HepG2 (cell line): Measurements from ENCODE around the gene RPS2. TPM values are rescaled to one million over a fixed set of nuclear protein-coding genes. Genes with fewer than 3 reads are reported as not detected.

ENCODE experiments used
- HBP1 ChIP-seq: IDR thresholded peaks from 2 replicates; pipeline ENCODE4 v1.6.1; 2016; ENCODE audit warnings: low read depth, control low read depth
- HINFP ChIP-seq: sonication (generic); formaldehyde crosslinking; IDR thresholded peaks from 2 replicates; pipeline ENCODE4 v1.4.0; 2020; ENCODE audit warnings: low read depth, mild to moderate bottlenecking, missing genetic modification reagents
- HOXA7 ChIP-seq: sonication (generic); formaldehyde crosslinking; IDR thresholded peaks from 2 replicates; pipeline ENCODE4 v1.8.1; 2022; ENCODE audit warnings: mild to moderate bottlenecking, missing genetic modification reagents, moderate library complexity
- PRDM15 ChIP-seq: sonication (generic); formaldehyde crosslinking; IDR thresholded peaks from 2 replicates; pipeline ENCODE4 v1.4.0; 2020; ENCODE audit warnings: missing genetic modification reagents
- SMARCC2 ChIP-seq: fragments of 450-650 bp; IDR thresholded peaks from 2 replicates; pipeline ENCODE4 v1.6.1; 2017; ENCODE audit warnings: antibody characterized with exemption, mild to moderate bottlenecking
- TIGD3 ChIP-seq: sonication (generic); formaldehyde crosslinking; IDR thresholded peaks from 2 replicates; pipeline ENCODE4 v1.5.1; 2020; ENCODE audit warnings: mild to moderate bottlenecking, missing genetic modification reagents, borderline replicate concordance
- ZBTB1 ChIP-seq: sonication (generic); formaldehyde crosslinking; IDR thresholded peaks from 2 replicates; pipeline ENCODE4 v1.4.0; 2020; ENCODE audit warnings: missing genetic modification reagents, borderline replicate concordance
- ZBTB49 ChIP-seq: sonication (generic); formaldehyde crosslinking; IDR thresholded peaks from 2 replicates; pipeline ENCODE4 v1.4.0; 2020; ENCODE audit warnings: missing genetic modification reagents, borderline replicate concordance
- ZIK1 ChIP-seq: sonication (generic); formaldehyde crosslinking; IDR thresholded peaks from 2 replicates; pipeline ENCODE4 v1.5.0; 2020; ENCODE audit warnings: mild to moderate bottlenecking, low read depth, missing genetic modification reagents, borderline replicate concordance
- ZNF101 ChIP-seq: sonication (generic); formaldehyde crosslinking; IDR thresholded peaks from 2 replicates; pipeline ENCODE4 v1.4.0; 2020; ENCODE audit warnings: mild to moderate bottlenecking, low read depth, missing genetic modification reagents, borderline replicate concordance
- ZNF546 ChIP-seq: sonication (generic); formaldehyde crosslinking; conservative IDR thresholded peaks from 2 replicates; pipeline ENCODE4 v1.8.1; 2023; ENCODE audit warnings: mild to moderate bottlenecking, missing genetic modification reagents
- polyA plus RNA-seq, 8 experiments: library from polyadenylated mRNA; depleted of rRNA in 3 of 8; stranded (reverse) in 7 of 8; unstranded in 1 of 8; fragments of >200 nt; fragmentation: Illumina TruSeq in 4 of 8; extraction: Trizol in 4 of 8; gene quantifications; 2 replicates each; pipeline versions ENCODE4 v1.2.1 to v1.2.3, GENCODE V29; 2011 to 2016; ENCODE audit warnings: low read depth in 4 of 8, missing spikeins in 1 of 8, mixed read lengths in 1 of 8; ENCODE audit not compliant: insufficient read depth in 1 of 8
- total RNA-seq, 5 experiments: library from RNA; depleted of rRNA; stranded (reverse); fragments of >200 nt; fragmentation: Illumina TruSeq; extraction: Trizol; gene quantifications; 2 replicates each; pipeline ENCODE4 v1.2.3, GENCODE V29; 2016; ENCODE audit warnings: low read depth in 1 of 5

RPS2 gene
- total and polyA plus RNA-seq, 2 of the 13 experiments (the other 11 are each of a cell fraction or from before 2014, with no cell fraction given), result 1,908 to 4,514 TPM

- TF ChIP-seq SMARCC2 (no peak), ZNF546 (no peak), ZBTB1 (no peak), HOXA7 (CRISPR knock-in tag) (no peak), HBP1 (CRISPR knock-in tag) (no peak), HINFP (no peak), ZNF101 (CRISPR knock-in tag) (no peak), ZBTB49 (CRISPR knock-in tag) (no peak), ZIK1 (no peak), PRDM15 (no peak), TIGD3 (CRISPR knock-in tag) (no peak)
Measured at GRCh38 chr16:1991135-1991551, 26.5 kb upstream of the RPS2 start (continued).
